Uterus (tissue), 2 donors: ENCODE data around the gene TTC16.

Source experiments
- POLR2A ChIP-seq, 2 donors: fragments of 450-650 bp; IDR thresholded peaks; one replicate each; pipeline ENCODE4 v1.6.1; 2016; ENCODE audit warnings: antibody characterized with exemption in 2 of 2, mild to moderate bottlenecking in 1 of 2, moderate library complexity in 1 of 2
- TF ChIP-seq, protein P1 (sequence below), 4 experiments: fragments of 200-600 bp in 2 of 4; fragments of 450-650 bp in 2 of 4; sonication (generic) in 2 of 4; IDR thresholded peaks; one replicate each; pipeline ENCODE4 v1.5.1; 2016 to 2019; ENCODE audit warnings: antibody characterized with exemption in 4 of 4, mild to moderate bottlenecking in 2 of 4, moderate library complexity in 1 of 4

DNA sequence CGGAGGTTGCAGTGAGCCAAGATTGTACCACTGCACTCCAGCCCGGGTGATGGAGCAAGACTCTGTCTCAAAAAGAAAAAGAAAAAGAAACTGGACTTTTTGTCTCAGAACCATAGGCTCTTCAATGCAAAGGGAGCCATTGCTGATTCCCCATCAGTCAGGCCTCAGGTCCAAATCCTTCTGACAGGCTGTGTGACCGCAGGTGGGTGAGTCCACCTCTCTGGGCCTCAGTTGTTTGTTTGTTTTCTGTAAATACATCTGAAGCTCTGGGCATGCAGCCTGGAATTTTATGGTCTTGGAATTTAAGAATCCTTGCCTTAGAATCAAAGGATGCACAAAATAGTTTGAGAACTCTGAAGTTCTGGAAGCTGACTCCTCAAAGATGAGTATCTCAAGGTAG, 40.4 kb downstream of the TTC16 start:
- TF ChIP-seq, protein P1, sequence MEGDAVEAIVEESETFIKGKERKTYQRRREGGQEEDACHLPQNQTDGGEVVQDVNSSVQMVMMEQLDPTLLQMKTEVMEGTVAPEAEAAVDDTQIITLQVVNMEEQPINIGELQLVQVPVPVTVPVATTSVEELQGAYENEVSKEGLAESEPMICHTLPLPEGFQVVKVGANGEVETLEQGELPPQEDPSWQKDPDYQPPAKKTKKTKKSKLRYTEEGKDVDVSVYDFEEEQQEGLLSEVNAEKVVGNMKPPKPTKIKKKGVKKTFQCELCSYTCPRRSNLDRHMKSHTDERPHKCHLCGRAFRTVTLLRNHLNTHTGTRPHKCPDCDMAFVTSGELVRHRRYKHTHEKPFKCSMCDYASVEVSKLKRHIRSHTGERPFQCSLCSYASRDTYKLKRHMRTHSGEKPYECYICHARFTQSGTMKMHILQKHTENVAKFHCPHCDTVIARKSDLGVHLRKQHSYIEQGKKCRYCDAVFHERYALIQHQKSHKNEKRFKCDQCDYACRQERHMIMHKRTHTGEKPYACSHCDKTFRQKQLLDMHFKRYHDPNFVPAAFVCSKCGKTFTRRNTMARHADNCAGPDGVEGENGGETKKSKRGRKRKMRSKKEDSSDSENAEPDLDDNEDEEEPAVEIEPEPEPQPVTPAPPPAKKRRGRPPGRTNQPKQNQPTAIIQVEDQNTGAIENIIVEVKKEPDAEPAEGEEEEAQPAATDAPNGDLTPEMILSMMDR (IDR thresholded peaks at IDR 0.05) = no peak
- no peak for TF ChIP-seq POLR2A (IDR thresholded peaks at IDR 0.05)
